Lung (tissue), 12 donors: ENCODE data around the gene TNFRSF12A. TPM values are rescaled to one million over a fixed set of nuclear protein-coding genes. Genes with fewer than 3 reads are reported as not detected.

Source experiments
- ATAC-seq: fragments of 200-7000 bp; cut with Tn5 transposase; one replicate; pipeline ENCODE4 v1.9.1; 2020; ENCODE audit warnings: moderate number of reproducible peaks; ENCODE audit not compliant: insufficient read depth, low FRiP score
- DNase-seq, 3 donors: peaks; one replicate each; pipeline ENCODE4 v3.0.0-alpha.2; 2013 to 2017
- H3K27ac ChIP-seq, 2 donors: one replicate each; pipeline ENCODE4 v1.5.1; 2013; ENCODE audit warnings: mild to moderate bottlenecking in 2 of 2, moderate library complexity in 2 of 2, control low read depth in 1 of 2, inconsistent platforms in 1 of 2, low read depth in 1 of 2, low read length in 1 of 2
- H3K27me3 ChIP-seq, 3 donors: one replicate each; pipeline ENCODE4 v1.5.1; 2013; ENCODE audit warnings: low read length in 2 of 3; ENCODE audit not compliant: control insufficient read depth in 3 of 3, insufficient read depth in 3 of 3
- H3K36me3 ChIP-seq, 4 donors: one replicate each; pipeline ENCODE4 v1.5.1; 2013; ENCODE audit warnings: low read length in 4 of 4, mild to moderate bottlenecking in 1 of 4, moderate library complexity in 1 of 4; ENCODE audit not compliant: control insufficient read depth in 4 of 4, insufficient read depth in 4 of 4
- H3K4me1 ChIP-seq, 5 donors: one replicate each; pipeline ENCODE4 v1.5.1; 2013; ENCODE audit warnings: low read length in 5 of 5, mild to moderate bottlenecking in 2 of 5, moderate library complexity in 1 of 5; ENCODE audit not compliant: control insufficient read depth in 5 of 5, insufficient read depth in 5 of 5
- H3K4me3 ChIP-seq: one replicate; pipeline ENCODE4 v1.5.1; 2013; ENCODE audit warnings: mild to moderate bottlenecking, control low read depth, moderate library complexity
- H3K9ac ChIP-seq, 2 donors: one replicate each; pipeline ENCODE4 v1.5.1; 2013; ENCODE audit warnings: low read length in 2 of 2, control low read depth in 1 of 2; ENCODE audit not compliant: insufficient read depth in 1 of 2
- H3K9me3 ChIP-seq, 4 donors: one replicate each; pipeline ENCODE4 v1.5.1; 2013; ENCODE audit warnings: low read length in 3 of 4, mild to moderate bottlenecking in 1 of 4, moderate library complexity in 1 of 4; ENCODE audit not compliant: control insufficient read depth in 4 of 4, insufficient read depth in 3 of 4
- CTCF ChIP-seq: IDR thresholded peaks from 2 replicates; pipeline ENCODE4 v1.5.1; 2012; ENCODE audit warnings: mild to moderate bottlenecking; ENCODE audit errors: control extremely low read depth, extremely low read depth
- WGBS, 2 donors: extraction: QIAGEN DNeasy Blood & Tissue Kit; methylation state at CpG; one replicate each; pipeline ENCODE4 v1.1.7; 2013; 5-methylcytosine and 5-hydroxymethylcytosine counted together
- polyA plus RNA-seq, 2 donors: library from polyadenylated mRNA; stranded (reverse); fragments of 200-250 nt; gene quantifications; one replicate each; pipeline ENCODE4 v1.2.1, GENCODE V29; 2013
- total RNA-seq, 2 donors: library from RNA; depleted of rRNA in 1 of 2; stranded (reverse); fragments of >200 nt in 1 of 2; gene quantifications; one replicate each; pipeline ENCODE4 v1.2.1, GENCODE V29; 2014 to 2021
- donor health status: control.
- donor health status: control.
- donor health status: Bipolar disorder and iron deficiency.
- donor health status: healthy.
- donor health status: DM: yes; HTN: yes; CAD: no.

The TNFRSF12A gene
- total and polyA plus RNA-seq, 4 donors, result 19.1 to 192 (median 119) TPM

GRCh38 chr16:3059723-3060242 lies 39.6 kb downstream of the TNFRSF12A start:
- Histone ChIP-seq H3K36me3 (no peaks in the 10 kb centered on the region), H3K27ac (peak overlapping the region; percentile 71 to 85), H3K9me3 (no peaks in the 10 kb centered on the region), H3K4me3 (peak overlapping the region; percentile 24), H3K9ac (peak overlapping the region in 1 of 2 donors; percentile 28), H3K4me1 (peaks cover 2 to 13% (median 7%) of the 10 kb centered on the region in 5 donors), H3K27me3 (no peaks in the 10 kb centered on the region)
- WGBS, 2 donors, result 61 to 69% methylated on average over 9 of the region's 9 CpGs
- ATAC-seq (no peak), DNase-seq (no peak)
- TF ChIP-seq CTCF, result no peak

DNA sequence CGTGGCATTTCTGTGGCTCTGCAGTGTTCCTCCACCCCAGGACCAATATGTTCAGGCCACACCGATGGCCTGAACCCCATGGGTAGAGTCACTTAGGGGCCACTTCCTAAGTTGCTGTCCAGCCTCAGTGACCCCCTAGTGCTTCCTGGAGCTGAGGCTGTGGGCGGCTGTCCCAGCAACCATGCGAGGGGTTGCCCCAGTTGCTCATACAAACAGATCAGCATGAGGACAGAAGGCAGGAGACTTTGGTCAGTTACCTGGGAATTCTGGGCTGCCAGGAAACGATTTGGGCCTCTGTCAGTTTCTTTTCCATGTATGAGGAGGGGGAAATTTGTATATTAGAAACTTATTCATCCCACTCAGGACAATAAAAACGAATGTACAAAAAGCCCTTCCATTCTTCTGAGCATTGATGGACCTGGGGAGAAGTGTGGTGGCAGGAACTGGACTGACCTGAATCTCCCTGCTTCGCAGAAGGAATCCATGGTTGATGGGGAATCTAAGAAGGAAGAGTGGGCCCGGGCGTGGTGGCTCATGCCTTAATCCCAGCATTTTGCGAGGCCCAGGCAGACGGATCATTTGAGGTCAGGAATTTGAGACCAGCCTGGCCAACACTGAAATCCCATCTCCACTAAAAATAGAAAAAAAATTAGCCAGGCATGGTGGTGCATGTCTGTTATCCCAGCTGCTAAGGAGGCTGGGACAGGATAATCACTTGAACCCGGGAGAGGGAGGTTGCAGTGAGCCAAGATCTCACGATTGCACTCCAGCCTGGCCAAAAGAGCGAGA lies 40.4 kb downstream of the TNFRSF12A start:
- H3K4me3 ChIP-seq, result no peak overlapping the region
- H3K27ac ChIP-seq, result peak overlapping the region in 1 of 2 donors; percentile 31
- no peaks in the 10 kb centered on the region for H3K36me3 ChIP-seq
- H3K4me1 ChIP-seq, result peaks cover 2 to 16% (median 7%) of the 10 kb centered on the region in 5 donors
- no peak overlapping the region for H3K9ac ChIP-seq
- DNase-seq (no peak), ATAC-seq (no peak)
- no peaks in the 10 kb centered on the region for H3K9me3 ChIP-seq
- no peaks in the 10 kb centered on the region for H3K27me3 ChIP-seq
- 87% methylated on average over 14 of the region's 14 CpGs for WGBS, 2 donors
- no peak for TF ChIP-seq CTCF

DNA sequence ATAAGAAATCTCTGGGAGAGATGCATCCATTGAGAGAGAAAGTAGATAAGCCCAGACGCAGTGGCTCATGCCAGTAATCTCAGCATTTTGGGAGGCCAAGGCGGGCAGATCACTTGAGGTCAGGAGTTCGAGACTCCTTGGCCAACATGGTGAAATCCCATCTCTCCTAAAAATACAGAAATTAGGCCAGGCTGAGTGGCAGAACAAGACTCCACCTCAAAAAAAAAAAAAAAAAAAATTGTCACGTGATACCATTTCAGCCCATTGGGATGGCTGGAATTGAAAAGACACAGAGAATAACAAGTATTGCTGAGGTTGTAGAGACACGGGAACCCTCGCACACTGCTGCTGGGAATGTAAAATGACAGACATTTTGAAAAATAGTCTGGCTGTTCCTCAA lies 42.4 kb downstream of the TNFRSF12A start:
- H3K4me1 ChIP-seq, result peaks cover 2 to 22% (median 7%) of the 10 kb centered on the region in 5 donors
- H3K4me3 ChIP-seq, result no peak overlapping the region
- no peak for TF ChIP-seq CTCF
- no peaks in the 10 kb centered on the region for H3K9me3 ChIP-seq
- H3K27me3 ChIP-seq, result no peaks in the 10 kb centered on the region
- DNase-seq (no peak), ATAC-seq (no peak)
- peaks cover 0 to 3% (median 0%) of the 10 kb centered on the region in 4 donors for H3K36me3 ChIP-seq
- no peak overlapping the region for H3K27ac ChIP-seq
- 83 to 89% methylated on average over 6 of the region's 6 CpGs for WGBS, 2 donors
- H3K9ac ChIP-seq, result no peak overlapping the region
